Bronchial epithelial cell (primary cell): ENCODE measurements around the gene TRAPPC12. TPM values are rescaled to one million over a fixed set of nuclear protein-coding genes. Genes with fewer than 3 reads are reported as not detected.

Source experiments
- DNase-seq: peaks from one replicate; pipeline ENCODE4 v3.0.0-alpha.2; 2010; ENCODE audit warnings: low read depth
- FAIRE-seq: peaks from 2 replicates; lab custom pipeline; 2011; peaks lifted over from hg19 to GRCh38; lab: Jason Lieb, UNC
- H3K27me3 ChIP-seq: 2 replicates; pipeline ENCODE4 v1.5.1; 2011; ENCODE audit warnings: low read length; ENCODE audit not compliant: control insufficient read depth, insufficient read depth
- H3K36me3 ChIP-seq: 2 replicates; pipeline ENCODE4 v1.5.1; 2011; ENCODE audit warnings: low read length; ENCODE audit not compliant: control insufficient read depth, insufficient read depth
- H3K4me3 ChIP-seq: 2 replicates; pipeline ENCODE4 v1.5.1; 2011; ENCODE audit warnings: mild to moderate bottlenecking, low read depth, low read length, control low read depth
- total RNA-seq: library from RNA; depleted of rRNA; stranded (reverse); fragments of >200 nt; gene quantifications from 2 replicates; pipeline ENCODE4 v1.2.1, GENCODE V29; 2014
- TF ChIP-seq, protein P1 (sequence below): IDR thresholded peaks from 2 replicates; pipeline ENCODE4 v1.5.1; 2011; ENCODE audit warnings: mild to moderate bottlenecking, moderate library complexity, low read length, control low read depth, inconsistent platforms; ENCODE audit not compliant: insufficient read depth, severe bottlenecking

Gene TRAPPC12
- total RNA-seq, 1 donor from 2014 or later = 52.9 TPM

DNA sequence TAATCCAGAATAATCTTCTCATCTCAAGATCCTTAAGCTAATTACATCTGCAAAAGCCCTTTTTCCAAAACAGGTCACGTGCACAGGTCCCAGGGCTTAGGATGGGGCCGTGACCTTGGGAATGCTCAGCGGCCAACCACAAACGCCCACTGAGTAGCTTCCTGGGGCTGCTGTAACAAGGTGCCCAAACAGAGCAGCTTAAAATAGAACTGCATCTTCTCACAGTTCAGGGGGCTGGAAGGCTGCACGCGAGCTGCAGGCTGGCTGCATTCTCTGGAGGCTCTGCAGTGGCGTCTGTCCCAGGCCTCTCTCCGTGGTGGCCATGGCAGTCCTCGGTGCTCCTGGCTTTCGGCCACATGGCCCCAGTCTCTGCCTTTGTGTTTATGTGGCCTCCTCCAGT, 107.9 kb downstream of the TRAPPC12 start:
- FAIRE-seq (no peak), DNase-seq (no peak)
- H3K36me3 ChIP-seq = no peaks in the 10 kb centered on the region
- H3K27me3 ChIP-seq = no peaks in the 10 kb centered on the region
- TF ChIP-seq, protein P1, sequence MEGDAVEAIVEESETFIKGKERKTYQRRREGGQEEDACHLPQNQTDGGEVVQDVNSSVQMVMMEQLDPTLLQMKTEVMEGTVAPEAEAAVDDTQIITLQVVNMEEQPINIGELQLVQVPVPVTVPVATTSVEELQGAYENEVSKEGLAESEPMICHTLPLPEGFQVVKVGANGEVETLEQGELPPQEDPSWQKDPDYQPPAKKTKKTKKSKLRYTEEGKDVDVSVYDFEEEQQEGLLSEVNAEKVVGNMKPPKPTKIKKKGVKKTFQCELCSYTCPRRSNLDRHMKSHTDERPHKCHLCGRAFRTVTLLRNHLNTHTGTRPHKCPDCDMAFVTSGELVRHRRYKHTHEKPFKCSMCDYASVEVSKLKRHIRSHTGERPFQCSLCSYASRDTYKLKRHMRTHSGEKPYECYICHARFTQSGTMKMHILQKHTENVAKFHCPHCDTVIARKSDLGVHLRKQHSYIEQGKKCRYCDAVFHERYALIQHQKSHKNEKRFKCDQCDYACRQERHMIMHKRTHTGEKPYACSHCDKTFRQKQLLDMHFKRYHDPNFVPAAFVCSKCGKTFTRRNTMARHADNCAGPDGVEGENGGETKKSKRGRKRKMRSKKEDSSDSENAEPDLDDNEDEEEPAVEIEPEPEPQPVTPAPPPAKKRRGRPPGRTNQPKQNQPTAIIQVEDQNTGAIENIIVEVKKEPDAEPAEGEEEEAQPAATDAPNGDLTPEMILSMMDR = no peak
- no peak overlapping the region for H3K4me3 ChIP-seq

DNA sequence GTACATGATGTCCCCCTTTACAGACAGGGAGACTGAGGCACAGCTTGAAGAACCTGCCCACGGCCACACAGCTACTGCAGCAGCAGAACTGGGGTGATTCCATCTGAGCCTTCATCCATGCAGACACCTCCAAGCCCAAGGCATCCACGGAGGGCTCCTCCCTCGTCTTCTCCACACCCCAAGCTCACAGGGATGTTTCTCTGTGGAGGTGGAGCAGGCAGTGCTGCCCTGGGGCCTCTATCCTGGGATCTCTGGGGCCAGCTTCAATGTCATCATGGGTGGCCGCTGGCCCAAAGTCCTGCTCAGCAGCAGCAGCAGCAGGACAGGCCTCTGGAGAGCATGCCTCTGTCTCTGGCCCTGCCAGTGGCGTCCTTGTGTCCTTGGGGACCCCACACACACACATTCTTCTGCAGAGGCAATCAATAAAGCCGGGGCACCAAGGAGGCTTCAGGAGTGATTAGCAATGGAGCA, 108.6 kb downstream of the TRAPPC12 start:
- Histone ChIP-seq H3K4me3 (no peak overlapping the region), H3K36me3 (no peaks in the 10 kb centered on the region), H3K27me3 (no peaks in the 10 kb centered on the region)
- no peak for DNase-seq
- FAIRE-seq = no peak
- TF ChIP-seq, protein P1 = no peak

DNA sequence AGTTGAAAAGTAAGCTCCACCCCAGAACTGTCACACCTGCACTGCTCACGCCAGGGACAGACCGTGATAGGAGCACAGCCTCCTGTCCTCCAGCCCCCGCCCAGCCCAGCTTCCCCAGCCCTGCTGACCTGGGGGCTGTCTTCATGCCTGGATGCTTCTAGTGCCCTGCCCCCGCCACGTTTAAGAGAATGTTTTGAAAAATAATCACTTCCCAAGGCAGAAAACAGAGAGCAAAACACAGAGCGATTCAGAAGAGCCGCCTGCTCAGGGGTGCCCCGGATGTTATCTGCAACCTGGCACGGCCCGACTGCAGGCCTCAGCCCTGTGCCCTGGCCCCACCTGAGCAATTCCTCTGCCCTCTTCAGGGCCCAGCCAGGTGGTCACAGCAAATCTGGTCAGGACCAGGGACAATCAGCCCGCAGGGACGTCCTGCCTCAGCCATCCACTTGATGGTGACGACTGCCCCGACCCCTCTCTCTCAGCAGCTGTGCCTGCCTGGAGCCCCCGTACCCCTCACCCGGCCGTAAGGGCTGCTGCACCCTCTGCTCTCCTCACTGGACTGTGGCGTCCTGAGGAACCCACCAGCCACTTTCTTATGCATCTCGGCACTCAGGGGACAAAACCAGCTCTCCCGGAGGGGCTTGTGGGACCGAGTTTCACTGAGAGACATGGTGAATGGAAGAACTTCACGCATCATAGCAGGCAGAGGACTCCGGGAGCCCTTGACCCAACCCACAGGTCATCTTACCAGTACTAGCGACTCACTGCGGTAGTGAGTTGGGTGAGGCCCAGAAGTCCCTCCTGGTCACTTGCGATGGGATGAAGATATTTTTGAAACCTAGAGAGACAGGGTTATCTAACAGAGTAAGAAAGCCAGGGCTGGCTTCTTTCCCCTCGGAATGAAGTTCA, 109.6 kb downstream of the TRAPPC12 start:
- Histone ChIP-seq H3K4me3 (no peak overlapping the region), H3K36me3 (no peaks in the 10 kb centered on the region), H3K27me3 (no peaks in the 10 kb centered on the region)
- TF ChIP-seq, protein P1 = no peak
- FAIRE-seq (no peak), DNase-seq (peak; percentile 12)

DNA sequence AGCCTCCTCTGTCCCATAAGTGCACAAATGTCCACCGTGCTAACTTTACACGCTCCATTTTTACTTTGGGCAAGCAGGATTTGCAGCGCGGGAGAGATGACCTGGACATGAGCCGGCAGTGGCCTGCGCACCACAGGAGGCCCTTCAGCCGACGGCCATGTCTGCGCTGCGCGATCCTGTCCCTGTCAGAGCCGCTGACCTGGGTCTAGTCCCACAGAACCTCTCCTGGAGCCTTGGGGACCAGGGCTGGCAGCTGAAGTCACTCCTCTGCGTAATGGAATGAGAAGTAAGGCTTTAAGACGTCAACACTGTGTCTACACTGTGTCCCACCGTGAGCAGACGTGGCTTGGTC, 110.2 kb downstream of the TRAPPC12 start:
- H3K36me3 ChIP-seq = no peaks in the 10 kb centered on the region
- no peaks in the 10 kb centered on the region for H3K27me3 ChIP-seq
- H3K4me3 ChIP-seq = no peak overlapping the region
- no peak for DNase-seq
- TF ChIP-seq, protein P1 = no peak
- FAIRE-seq = no peak

DNA sequence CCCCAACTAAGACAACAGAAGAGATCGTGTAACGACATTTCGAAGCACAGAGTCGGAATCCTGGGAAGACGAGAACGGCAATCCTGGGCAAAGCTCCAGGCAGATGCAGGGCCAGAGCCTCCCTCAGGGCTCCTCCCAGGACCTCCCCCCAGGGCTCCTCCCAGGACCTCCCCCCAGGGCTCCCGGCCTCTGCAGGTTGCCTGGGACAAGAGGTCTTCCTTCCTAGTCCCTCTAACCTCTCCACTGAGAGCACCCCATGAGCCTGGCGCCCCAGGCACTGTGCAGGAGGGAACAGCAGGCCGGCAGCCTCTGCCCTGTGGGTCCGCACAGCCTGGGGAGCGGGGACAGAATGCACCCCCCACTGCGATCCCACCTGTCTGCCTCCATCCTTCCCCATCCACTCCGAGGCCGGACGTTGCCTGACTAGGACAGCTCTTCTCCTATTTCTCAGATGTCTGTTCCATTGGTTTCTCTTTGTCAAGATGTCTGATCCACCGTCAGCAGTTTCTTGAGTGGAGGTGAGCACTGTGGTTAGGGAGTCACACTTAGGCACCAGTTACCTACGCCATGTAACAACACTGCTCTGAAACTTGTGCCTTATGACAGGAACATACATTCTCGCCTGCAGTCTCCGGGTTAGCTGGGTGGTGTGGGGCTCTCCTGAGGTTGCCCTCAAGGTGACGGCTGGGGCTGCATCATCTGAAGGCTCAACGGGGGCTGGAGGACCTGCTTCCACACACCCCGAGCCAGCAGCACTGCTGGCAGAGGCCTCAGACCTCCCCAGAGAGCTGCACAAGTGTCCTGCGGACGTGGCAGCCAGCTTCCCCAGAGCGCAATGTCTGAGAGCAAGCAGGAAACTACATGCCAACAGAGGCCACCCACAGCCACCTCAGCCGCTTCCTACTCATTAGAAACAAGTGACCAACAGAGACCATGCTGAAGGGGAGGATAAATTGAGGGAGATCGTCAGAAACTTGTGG, 111.0 kb downstream of the TRAPPC12 start:
- TF ChIP-seq, protein P1 = no peak
- no peaks in the 10 kb centered on the region for H3K27me3 ChIP-seq
- H3K36me3 ChIP-seq = no peaks in the 10 kb centered on the region
- no peak for DNase-seq
- FAIRE-seq = no peak
- H3K4me3 ChIP-seq = no peak overlapping the region
